ENCODE results near the gene TRIM63.

- TF ChIP-seq CTCF (IDR thresholded peaks at IDR 0.05) (no peak), POLR2A (IDR thresholded peaks at IDR 0.05) (no peak)
Observed at GRCh38 chr1:26055041-26055440, 12.4 kb downstream of the TRIM63 start.

All from body of pancreas (tissue), 4 donors.